GM21737 (cell line): Measurements from ENCODE around the gene OBI1.

ENCODE experiments used
- ATAC-seq: cut with Tn5 transposase; IDR thresholded peaks from one replicate; pipeline ENCODE4 v1.9.1; 2021; ENCODE audit warnings: mild to moderate bottlenecking, moderate library complexity; ENCODE audit not compliant: unreplicated experiment

The OBI1 gene

DNA sequence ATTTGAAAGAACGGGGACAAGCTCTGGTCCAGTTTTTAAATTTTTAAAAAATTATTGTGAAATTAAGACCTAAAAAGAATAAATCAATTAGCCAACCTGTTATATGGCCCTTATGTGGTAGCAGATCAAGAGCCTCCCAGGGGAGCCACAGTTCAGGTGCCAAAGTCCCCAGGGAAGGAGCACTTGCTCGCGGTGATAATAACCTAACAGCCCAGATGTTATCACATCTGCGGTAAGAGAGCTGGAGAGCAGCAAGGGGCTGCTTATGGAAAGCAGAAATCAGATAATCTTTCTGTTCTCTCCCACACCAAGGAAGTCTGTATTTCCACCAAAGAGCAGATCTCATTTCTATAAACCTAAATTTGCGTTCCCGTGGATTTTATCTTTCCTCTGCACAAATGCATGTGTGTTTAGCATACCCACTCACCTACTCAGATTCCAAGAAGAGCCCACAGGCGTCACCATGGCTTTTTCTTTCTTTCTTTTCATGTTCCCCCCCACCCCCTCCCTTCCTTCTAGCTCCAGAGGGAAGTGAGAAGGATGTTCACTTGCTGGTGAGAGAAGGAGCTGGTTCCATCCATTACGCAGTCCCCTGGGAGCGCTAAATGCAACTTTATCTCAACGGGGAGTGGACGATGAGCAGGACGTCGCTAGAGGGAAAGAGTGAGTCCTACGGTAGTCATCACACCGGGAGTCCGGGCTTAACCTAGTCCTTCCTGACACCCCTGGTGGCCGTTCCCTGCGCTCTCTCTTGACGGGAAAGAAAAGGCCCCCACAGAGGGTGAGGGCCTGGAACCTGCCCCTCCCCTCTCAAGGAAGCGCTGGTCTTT lies 54.0 kb downstream of the OBI1 start:
- ATAC-seq: no peak

DNA sequence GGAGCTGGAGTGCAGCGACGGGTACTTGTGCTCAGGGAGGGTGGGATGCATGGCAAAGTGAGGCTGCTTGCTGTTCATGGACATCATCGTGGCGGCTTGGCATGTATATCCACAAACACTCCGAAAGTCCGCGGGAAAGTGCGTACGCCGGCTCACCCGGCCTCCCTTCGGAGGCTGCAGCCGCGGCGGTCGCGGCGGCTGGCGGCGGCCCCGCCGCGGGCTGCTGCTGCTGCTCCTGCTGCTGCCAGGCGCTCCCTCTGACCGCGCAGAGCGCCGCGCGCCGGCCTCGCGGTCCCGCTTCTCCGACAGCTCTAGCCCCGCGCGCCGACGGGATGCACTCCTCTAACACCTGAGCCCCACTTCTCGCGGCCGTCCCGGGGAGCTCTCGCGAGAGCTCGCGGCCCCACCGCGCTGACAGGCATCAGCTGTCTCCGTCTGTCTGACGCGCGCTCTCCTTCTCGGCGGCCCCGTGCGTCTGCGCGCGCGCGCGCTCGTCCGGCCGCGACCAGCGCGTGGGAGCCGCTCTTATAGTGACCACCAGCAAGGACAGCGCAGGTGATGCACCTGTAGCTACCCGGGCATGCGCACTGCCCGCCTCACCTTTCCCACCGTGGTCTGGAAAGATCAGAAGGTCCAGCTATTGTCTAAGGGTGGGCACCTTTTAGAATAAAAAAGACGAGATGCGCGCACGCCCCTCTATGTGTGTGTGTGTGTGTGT lies 55.6 kb downstream of the OBI1 start, which contains the start of gene POU4F1:
POU4F1 (minus strand) TSS at position 313 of the 718 bp plus-strand sequence; CDS start at position 87, 226 bp downstream.
- peak; percentile 86 for ATAC-seq

DNA sequence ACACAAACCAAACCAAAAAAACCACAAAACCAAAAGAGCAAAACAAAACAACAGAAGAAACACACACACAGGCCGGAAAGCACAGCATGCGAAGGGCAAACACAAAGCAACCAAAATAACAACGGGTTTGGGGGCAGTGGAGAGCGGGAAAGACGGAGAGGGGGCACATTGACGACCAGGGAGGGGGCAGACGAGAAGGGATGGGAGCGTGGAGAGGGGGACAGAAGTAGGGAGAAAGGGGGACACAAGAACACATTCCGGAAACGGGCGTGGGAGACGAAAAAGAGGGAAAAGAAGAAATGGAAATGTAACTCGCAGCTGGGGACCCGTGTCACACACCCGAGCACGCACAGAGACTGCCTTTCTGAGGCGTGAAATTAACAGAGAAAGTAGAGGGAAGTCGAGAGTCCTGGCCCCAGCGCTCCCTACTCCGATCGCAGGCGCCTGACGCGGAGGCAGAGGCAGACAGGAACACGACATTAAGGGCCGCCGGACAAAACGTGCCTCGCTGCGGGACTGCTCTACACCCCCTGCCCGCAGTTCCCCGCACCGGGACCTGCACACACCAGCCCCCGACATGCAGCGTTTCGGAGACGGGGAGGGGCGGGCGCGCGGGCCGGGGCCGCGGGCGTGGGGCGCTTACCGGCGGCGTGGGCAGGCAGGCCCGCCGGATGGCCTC lies 56.3 kb downstream of the OBI1 start:
- peak; percentile 16 for ATAC-seq

DNA sequence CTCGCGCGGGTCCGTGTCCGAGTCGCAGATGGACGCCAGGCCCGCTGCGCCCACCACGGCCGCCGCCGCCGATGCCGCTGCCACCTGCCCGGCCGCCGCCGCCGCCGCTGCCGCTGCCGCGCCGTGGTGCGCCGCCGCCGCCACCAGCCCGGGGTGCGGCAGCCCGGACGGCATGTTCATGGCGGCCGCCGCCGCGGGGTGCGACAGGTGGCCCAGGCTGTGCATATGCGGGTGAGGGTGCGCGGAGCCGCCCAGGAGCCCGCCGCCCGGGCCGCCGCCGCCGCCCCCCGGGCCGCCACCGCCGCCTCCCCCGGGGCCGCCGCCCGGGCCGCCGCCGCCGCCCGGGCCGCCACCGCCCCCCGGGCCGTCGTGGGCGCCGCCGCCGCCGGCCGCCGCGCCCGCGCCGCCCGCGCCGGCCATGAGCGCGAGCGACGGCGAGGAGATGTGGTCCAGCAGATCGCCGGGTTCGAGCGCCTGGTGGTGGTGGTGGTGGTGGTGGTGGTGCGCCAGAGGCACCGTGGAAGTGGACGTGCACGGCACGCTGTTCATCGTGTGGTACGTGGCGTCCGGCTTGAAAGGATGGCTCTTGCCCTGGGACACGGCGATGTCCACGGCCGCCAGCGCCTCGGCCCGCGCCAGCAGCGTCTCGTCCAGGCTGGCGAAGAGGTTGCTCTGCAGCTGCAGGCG lies 56.9 kb downstream of the OBI1 start:
- no peak for ATAC-seq

DNA sequence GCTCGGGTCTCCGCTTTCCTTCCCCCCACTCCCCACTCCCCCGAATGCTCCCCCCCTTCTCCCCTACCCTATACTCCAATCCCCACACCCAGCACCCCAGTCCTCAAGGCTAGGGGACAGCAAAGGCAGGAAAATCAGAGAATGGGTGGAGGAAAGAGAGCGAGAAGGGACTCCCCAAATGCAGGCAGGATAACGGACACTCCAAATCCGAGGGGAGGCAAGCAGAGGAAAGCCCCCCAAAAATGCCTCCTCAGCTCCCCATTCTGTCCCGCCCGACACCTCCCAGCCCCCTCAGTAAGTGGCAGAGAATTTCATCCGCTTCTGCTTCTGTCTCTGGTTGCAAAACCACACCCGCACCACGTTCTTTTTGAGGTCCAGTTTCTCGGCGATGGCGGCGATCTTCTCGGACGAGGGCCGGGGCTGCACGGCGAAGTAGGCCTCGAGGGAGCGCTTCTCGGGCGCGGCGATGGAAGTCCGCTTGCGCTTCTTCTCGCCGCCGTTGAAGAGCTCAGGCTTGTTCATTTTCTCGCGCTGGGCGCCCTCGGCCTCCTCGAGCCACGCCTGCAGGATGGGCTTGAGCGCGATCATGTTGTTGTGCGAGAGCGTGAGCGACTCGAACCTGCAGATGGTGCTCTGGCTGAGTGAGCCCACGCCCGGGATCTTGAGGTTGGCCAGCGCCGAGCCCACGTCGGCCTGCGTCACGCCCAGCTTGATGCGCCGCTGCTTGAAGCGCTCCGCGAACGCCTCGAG lies 57.7 kb downstream of the OBI1 start:
- ATAC-seq: no peak

DNA sequence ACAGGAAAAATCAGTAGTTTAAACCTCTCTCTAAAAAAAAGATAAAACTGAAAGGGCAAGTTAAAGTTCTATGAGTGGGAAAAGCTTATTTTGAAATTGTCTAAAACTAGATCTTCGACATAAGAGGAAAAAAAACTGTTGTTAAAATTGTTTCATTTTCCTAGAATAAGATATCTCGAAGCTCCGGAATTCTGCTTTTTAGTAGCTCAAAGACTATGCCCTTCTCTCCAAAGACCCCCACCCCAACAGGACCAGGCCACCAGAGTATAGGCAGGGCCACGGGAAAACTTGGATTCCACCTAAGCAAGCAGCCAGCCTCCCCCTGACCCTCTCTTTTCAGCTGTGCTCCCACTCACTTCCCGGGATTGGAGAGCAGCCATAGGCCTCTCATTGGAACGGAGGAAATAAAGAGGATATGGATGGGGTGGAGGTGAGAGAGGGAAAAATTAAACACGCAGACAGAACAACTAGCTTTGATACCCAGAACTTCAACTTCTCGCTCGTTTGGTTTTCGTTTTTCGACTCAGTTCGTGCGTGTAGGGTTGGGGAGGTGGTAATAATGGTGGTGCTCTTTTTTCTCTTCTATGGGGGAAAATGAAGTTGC lies 58.6 kb downstream of the OBI1 start:
- ATAC-seq: no peak

DNA sequence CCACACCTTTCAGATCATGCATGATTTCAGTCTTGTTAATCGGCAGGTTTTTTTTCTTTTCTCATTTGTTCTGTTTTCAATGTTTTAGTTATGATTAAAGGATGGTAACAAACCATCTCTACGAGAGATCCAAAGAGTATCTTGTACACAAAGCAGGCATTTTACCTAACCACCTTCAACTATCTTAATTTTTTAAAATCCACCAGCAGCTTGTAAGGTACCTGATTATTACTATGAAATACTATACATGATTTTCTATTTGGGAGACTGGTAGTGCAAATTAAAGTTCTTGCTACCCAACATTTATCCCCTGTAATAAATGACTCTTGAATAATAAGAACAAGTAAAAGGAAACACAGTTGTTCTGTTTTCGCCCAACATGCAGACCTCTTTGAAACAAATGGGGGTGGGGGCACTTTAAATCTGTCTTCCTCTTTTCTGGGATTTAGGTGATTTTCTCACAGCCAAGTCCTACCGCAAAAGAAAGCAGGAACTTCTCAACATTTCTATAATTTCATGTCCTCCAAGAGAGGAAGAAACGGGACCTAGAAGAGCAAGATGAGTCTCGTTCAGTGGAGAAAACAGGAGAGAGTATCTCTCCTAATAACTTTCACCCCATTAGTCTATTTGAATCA lies 59.2 kb downstream of the OBI1 start:
- no peak for ATAC-seq

DNA sequence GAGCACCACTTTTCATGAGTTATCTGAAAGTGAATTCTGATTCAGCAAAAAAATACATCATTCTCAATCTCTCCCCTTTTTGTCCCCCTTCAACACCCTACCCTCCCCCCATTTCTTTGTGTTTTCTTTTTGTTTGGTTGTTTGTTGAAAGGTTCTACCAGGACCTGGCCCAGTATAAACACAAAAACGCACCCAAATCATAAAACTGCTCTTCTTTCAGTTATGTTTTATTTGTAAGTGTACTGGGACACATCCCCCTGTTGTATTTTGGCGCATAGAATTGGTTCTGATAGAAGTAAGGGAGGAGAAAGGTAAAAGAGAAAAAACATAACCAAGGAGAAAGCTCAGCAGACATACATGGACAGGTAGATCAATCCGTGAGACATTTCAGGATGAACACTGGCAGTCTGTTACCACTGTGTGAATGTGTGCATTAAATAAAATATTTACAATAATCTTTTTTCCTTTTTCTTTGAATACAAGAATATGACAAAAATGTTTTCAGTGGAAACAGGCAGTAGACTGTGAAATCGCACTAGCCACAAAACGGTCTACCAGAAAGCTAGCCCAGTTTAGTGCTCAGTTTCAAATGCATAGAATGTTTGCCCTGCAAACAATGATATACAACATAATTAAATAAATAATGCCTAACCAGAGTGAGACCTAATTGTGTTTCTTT lies 59.9 kb downstream of the OBI1 start:
- no peak for ATAC-seq

DNA sequence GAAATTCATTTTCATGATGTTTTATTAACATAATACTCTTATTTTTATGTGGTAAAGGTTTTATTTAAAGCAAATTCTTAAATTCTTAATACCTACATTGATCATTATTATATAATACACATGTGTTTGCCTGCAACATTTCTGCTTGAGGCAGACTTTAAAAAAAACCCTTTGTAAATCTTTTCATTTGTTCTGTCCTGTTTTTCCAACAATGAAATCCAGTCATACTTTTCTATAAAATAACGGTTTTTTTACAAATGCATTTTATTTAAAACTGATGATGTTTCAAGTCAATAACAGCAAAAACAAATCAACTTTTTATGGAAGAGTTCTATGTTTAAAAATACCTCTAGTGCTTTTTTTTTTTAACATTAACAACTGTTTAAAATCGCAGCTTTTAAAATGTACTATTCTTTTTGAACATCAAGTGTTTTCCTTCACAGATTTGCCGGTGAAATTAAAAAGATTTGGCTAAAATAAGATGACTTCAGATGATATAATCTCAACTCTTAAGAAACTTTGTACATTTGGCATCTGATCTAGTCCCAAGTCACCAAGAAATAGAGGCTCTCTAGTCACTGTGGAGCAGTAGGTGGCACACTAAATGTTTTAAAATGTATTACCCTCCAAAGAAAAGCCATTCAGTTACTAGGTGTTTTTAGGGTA lies 60.7 kb downstream of the OBI1 start:
- ATAC-seq: no peak

DNA sequence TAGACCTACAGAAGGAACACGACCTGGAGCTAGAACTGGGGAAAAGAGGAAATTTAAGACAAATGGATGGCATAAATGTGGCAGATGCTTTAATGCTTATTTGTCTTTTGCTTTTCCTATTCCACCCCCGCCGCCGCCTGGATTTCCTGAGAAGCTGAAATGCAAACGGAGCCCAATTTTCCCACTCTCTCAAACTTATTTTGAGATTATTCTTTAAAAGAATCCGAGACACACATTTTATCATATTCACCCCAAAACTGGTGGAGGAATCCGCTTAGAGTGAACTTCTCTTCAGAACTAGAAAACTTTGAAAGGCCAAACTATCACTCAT lies 61.4 kb downstream of the OBI1 start:
- no peak for ATAC-seq

DNA sequence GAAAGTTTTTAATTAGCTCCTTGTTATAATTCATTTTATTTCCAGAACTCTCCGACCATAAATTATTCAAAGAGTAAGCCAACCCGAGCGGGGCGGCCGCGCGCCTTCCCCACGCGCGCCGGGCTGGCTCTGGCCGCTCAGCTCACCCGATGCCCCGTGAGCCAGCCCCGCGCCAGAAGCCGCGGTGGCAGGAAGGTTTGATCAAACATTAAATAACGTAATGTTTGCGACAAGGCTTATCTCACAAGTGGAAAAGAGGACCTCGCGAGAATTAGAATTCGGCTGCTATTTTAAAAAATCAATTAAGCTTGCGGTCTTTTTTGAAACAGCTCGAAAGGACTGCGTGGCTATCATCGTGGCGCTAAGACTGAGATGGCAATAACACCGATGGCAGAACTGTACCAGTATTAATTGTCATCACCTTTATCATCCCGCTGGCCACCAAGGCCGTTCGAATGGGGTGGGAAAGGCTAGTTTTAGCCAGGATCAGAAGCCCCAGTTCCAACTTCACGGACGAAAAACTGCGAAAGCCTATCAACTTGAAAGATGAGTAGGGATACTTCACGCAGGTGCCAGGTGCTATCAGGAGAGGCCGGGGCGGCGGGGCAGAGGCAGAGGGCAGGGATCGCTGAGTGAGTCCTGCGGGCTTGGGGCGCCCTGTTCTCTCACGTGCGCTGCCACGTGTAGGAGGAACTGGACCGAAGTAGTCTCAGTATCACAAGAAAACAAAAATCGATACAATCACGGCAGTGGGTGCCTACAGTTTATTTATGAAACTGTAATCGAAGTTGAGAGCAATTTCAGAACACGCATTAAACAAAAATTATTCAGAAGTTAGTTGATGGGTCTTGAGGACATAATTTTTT lies 62.0 kb downstream of the OBI1 start:
- no peak for ATAC-seq

DNA sequence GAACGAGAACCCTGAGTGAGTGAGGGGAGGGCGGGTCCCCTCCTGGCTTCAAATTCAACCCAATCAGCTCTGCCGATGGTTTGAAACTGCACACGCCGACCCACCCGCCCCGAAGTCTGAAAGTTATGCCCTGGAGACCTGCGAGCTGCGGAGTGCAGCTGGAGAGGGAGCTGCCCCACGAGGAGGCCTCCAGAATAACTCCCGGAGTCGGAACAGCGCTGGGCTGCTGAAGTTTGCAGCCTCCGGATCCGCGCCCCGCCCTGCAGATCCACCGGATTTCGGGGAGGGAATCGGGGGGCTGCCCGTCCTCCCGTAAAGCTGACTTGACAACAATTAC lies 62.6 kb downstream of the OBI1 start:
- ATAC-seq: no peak

DNA sequence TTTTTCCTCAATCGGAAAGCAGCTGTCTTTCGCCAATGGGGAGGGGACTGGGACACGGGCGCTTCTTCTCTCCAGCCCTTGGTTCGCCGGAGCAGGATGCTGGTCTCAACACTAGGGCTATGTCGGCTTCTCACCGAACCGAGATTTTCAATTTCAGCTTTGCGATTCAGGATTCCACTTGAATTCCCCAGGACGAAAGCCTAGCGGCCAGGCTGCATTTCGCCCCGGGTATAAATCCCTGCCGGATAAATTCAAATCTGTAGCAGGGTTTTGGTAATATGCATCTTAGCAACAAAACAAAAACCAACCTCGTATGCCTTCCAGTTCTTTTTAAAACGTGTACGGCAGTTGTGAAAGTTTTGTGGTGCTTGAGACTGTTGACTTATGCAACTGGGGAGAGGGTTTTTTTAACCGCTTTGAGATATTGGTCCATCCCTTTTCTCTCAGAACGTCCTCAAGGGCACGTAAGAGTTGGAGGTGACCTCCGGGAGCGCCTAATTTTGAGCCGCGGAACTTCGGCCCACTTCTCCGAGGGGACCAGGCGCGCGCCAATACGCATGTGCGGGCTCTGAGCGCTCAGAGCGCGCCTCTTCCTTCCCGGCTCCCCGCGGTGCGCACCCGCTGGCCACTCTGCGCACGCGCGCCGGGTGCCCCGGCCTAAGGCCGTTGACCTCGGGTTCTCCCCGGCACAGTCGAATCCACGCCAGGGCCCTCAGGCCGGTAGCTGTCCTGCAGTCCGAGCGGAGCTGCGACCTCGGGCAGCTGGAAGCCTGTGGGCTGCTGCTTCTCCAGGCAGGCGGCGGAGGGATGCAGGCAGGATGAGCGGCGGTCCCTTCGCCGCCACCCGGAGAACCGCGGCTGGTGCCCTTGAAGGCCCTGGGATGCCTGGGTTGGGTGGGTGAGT lies 63.2 kb downstream of the OBI1 start:
- no peak for ATAC-seq

DNA sequence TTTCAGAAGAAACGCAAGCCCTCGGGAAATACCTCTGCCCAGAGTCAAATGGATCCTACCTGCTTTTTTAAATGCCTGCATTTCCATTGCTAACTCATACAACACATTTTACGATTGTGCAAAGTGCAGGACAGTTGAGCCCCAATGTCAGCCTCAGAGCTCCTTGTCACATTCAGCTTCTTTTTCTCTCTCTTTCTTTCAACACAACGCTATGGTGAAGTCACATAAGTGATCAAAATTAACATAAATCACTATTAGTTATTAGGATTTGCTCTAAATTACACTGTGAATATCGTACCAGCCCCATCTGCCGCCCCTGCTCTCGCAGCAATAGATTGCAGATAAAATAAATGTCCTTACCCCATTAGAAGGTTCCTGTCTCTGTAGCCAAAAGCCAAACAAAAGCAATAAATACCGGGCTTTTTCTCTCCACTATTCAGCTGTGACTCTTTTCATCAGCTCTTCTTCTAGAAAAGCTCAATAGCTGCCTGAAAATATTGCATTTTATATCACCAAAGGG lies 64.4 kb downstream of the OBI1 start:
- no peak for ATAC-seq

DNA sequence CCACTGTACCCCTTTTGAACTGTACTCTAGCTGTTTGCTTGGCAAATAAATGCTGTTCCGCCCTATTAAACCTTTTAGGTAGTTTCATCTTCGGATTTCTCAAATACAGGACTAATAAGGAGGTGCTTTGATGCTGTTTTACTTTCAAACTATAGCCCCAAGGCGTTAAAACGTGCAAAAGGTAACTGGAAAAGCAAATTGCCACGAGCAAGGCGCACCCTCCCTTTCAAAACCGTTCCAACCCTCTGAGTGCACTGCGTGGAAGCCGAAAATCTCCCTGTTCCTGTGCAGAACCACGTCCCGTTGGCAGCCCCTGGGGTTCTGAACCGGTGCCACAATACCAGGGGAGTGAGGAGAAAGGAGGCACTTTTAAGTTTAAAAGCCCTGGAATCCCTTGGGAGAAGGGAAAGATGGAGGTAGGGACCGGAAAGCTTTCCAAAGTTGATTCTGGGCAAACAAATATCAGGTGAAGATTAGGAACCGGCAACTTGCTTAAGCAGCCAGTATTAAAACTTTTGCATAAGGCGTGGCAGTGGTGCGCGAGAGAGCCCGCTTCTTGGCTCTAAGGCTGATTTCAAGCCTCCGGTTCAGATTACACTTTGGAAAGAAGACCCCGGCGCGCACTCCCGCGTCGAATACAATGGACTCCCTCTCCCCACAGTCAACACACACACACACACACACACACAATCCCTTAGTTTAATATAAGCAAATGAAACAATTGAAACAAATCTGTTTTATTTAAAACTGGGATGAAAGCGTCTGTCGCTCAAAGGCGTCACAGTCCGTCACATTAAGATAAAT lies 65.1 kb downstream of the OBI1 start:
- no peak for ATAC-seq

DNA sequence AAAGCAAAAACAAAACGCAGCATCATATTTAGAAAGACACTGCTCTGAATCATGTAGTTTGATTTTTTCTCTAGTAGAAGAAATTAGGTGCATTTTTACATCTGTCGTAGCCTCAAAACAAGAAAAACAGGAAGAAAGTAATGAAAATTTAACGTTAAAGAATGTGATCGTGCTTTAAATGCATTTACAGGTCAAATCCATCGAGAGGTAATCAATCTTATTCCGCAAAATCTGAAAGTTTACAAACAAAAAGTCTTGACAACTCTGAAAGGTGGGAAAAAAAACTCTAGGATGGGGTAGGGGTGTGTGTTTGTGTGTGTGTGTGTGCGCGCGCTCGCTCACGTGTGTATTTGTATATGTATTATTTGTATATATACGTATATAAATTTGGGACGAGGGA lies 65.8 kb downstream of the OBI1 start:
- ATAC-seq: no peak
